Naive thymus-derived CD8-positive, alpha-beta T cell (primary cell): Measurements from ENCODE around the gene MIX23. TPM values are rescaled to one million over a fixed set of nuclear protein-coding genes. Genes with fewer than 3 reads are reported as not detected.

Experiments used
- ATAC-seq, 2 donors: fragments of 150-1000 bp; cut with Tn5 transposase in 1 of 2; sonication (Bioruptor Pico), chemical (Tn5 transposase) in 1 of 2; 1 replicate in 1 of 2; 2 replicates in 1 of 2; pipeline ENCODE4 v1.10.0; 2021; ENCODE audit warnings: mild to moderate bottlenecking in 2 of 2, moderate library complexity in 2 of 2
- POLR2A ChIA-PET: fragments of 350-600 bp; sonication (Branson Sonifier 250); formaldehyde crosslinking; loops from one replicate; lab custom pipeline; 2021; ENCODE audit warnings: antibody characterized with exemption; lab: Charles Lee
- DNase-seq, 10 donors: peaks; one replicate each; pipeline versions ENCODE4 v3.0.0 to v3.0.0-alpha.2; 2020 to 2022
- H3K27ac Mint-ChIP-seq, 10 donors: one replicate each; pipeline ENCODE4 v1.8.0; 2020 to 2022; ENCODE audit warnings: mild to moderate bottlenecking in 10 of 10, mixed read lengths in 10 of 10, moderate library complexity in 4 of 10, inconsistent platforms in 1 of 10
- H3K27me3 Mint-ChIP-seq, 5 donors: one replicate each; pipeline ENCODE4 v1.8.0; 2021 to 2022; ENCODE audit warnings: mixed read lengths in 5 of 5
- H3K36me3 Mint-ChIP-seq, 3 donors: one replicate each; pipeline ENCODE4 v1.8.0; 2020 to 2022; ENCODE audit warnings: mixed read lengths in 3 of 3, mild to moderate bottlenecking in 2 of 3, inconsistent platforms in 1 of 3
- H3K4me1 Mint-ChIP-seq, 4 donors: one replicate each; pipeline ENCODE4 v1.8.0; 2021 to 2022; ENCODE audit warnings: mixed read lengths in 4 of 4
- H3K4me3 Mint-ChIP-seq, 10 donors: one replicate each; pipeline ENCODE4 v1.8.0; 2020 to 2022; ENCODE audit warnings: mild to moderate bottlenecking in 10 of 10, mixed read lengths in 10 of 10, moderate library complexity in 6 of 10, inconsistent platforms in 1 of 10
- H3K9me3 Mint-ChIP-seq, 9 donors: one replicate each; pipeline ENCODE4 v1.8.0; 2020 to 2022; ENCODE audit warnings: mixed read lengths in 9 of 9, mild to moderate bottlenecking in 3 of 9, inconsistent platforms in 1 of 9, moderate library complexity in 1 of 9
- polyA plus RNA-seq, 3 donors: library from polyadenylated mRNA; unstranded; fragments of 300-500 nt; fragmentation: Illumina TruSeq; gene quantifications; one replicate each; pipeline ENCODE4 v1.2.3, GENCODE V29; 2021
- total RNA-seq, 8 experiments: library from RNA in 2 of 8; stranded (reverse) in 2 of 8; gene quantifications; one replicate each; pipeline ENCODE4 v1.2.3 and lab custom pipeline; 2021 to 2026

Gene MIX23
- total RNA-seq (10 to 100 TPM; 22.4 to 35.1 TPM), polyA plus RNA-seq (10 to 100 TPM; 17.1 to 28.2 (median 23.5) TPM), total RNA-seq (lab: John Stamatoyannopoulos, UW) (8.3 to 52.6 (median 15.4) reads per million in 6 experiments)

DNA sequence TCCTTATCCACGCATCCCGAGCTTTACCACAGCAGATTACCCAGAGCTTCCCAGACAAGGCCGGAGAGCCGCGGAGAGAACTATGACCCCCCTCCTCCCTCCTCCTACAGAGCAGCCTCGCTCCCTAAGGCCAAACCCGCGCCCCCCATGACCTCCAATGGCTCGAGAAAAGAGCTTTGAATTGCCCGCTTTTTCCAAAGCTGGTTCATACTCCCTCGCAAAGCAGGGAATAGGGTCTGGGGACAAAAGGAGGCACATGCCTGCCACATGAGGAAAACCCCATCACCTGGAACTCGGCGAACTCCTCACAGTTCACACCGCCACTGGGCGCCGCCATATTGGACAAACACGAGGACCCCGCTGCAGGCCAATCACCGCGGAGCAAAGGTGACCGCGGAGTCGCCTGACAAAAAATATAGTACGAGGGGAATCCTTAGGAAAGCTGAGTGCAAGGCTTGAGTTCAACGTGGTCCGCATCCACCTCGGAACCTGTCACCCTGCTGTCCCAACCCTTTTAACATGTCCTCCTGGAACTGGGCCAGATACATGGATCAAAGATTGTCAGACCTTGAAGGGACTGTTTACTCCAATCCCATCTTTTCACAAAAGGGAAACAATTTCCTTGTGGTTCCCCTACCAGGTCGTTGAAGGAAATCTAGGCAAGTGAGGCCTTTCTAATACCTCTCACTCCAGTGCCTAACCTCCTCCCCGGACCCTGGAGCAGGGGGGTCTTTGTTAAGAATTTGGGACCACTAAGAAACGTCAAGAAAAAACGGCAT, at the start of gene MIX23:
Gene MIX23, minus strand, starts transcription at position 344 of the 779 bp plus-strand sequence. Its CDS starts 7 bp downstream, at position 337.
- H3K4me3 Mint-ChIP-seq: peak within 1 kb of the TSS; percentile 90 to 97 (median 94)
- peak; percentile 71 to 90 (median 84) for DNase-seq
- POLR2A ChIA-PET: interaction anchor here (1.0 to 3.9 kb wide), 6 partner anchors 10 to 548 kb away, joined by 3 to 71 read pairs (median 16); partner anchors contain the start of genes EAF2, IQCB1, KPNA1 and PARP14
- H3K36me3 Mint-ChIP-seq: peaks cover 0 to 18% (median 0%) of the 10 kb centered on the region in 3 donors
- H3K4me1 Mint-ChIP-seq: peaks cover 20 to 51% (median 42%) of the 10 kb centered on the region in 4 donors
- no peaks in the 10 kb centered on the region for H3K27me3 Mint-ChIP-seq
- ATAC-seq: peak; percentile 50 to 53
- H3K27ac Mint-ChIP-seq: peak within 1 kb of the TSS; percentile 89 to 98 (median 96)
- no peaks in the 10 kb centered on the region for H3K9me3 Mint-ChIP-seq

DNA sequence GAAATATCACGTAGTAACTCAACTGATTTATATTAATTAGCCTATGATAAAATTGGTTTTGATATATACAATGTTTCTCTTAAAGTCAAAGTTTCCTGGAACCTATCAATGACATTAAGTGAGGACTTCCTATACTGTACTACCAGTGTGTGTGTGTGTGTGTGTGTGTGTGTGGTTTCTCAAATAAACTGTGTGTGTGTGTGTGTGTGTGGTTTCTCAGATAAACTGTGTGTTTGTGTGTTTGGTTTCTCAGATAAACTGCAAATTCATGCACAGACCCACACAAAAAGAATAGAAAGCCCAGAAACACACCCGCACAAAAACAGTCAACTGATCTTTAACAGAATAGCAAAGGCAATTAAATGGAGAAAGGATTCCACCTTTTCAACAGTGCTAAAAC, 47.3 kb upstream of the MIX23 start:
- POLR2A ChIA-PET: no interaction called here
- Mint-ChIP-seq H3K27ac (no peak overlapping the region), H3K4me3 (no peak overlapping the region), H3K27me3 (no peaks in the 10 kb centered on the region), H3K9me3 (peaks cover 0 to 18% (median 2%) of the 10 kb centered on the region in 9 donors), H3K36me3 (peaks cover 34 to 88% (median 64%) of the 10 kb centered on the region in 3 donors), H3K4me1 (peaks cover 0 to 9% (median 2%) of the 10 kb centered on the region in 4 donors)
- DNase-seq (no peak), ATAC-seq (no peak)

DNA sequence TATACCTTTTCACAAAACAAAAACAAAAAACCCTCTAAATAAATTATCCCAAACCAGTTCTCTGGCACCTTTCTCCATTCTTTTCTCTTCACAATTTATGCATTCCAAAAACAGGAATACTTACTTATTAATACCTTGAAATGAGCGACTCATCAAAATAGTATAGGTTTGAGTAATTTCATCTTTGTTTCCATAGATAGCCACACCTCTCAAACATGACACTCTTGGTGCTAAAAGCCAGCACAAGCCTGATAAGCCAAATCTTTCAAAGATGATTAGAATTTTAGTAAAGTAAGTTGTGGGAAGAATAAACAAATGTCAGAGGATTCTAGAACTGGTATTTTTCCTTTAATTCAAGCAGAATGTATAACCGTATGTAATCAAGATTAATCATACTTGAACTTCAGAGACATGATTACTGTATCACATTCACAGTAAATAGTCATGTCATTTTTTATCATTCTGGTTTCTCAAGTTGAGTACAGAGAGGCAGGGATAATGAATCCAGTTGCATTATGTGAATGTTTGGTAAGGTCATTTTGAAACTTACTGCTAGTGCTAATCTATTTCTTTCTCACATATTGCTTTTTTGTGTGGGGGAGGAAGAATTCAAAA, 44.9 kb upstream of the MIX23 start:
- Mint-ChIP-seq H3K27me3 (no peaks in the 10 kb centered on the region), H3K4me3 (no peak overlapping the region), H3K9me3 (peaks cover 0 to 18% (median 2%) of the 10 kb centered on the region in 9 donors), H3K36me3 (peaks cover 26 to 87% (median 59%) of the 10 kb centered on the region in 3 donors), H3K4me1 (peaks cover 0 to 9% (median 2%) of the 10 kb centered on the region in 4 donors), H3K27ac (peak overlapping the region in 7 of 10 donors; percentile 6 to 62 (median 35))
- POLR2A ChIA-PET: interaction anchor here (1.2 kb wide), 1 partner anchor 11 kb away, joined by 3 read pairs; no protein-coding TSS in a partner anchor
- no peak for DNase-seq
- no peak for ATAC-seq

DNA sequence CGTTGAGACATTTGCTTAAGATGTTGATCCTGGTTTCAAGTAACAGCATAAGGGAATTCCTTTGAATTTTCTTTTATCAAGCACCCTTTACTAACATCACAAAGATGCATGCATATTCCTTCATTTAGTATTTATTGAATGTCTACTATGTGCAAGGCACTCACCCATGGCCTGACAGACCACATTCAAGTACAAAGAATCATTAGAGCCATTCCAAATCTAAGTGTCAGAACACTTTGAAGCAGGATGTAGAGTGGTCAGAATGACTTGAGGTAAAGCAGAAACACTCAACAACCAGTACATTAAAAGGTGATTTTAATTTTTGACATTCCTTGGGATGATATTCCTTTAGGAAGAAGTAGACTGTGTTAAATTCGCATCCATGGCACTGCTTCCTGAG, 38.8 kb upstream of the MIX23 start:
- Mint-ChIP-seq H3K27me3 (no peaks in the 10 kb centered on the region), H3K36me3 (peaks cover 0 to 58% (median 15%) of the 10 kb centered on the region in 3 donors), H3K9me3 (no peaks in the 10 kb centered on the region), H3K4me3 (no peak overlapping the region), H3K4me1 (peaks cover 4 to 22% (median 13%) of the 10 kb centered on the region in 4 donors), H3K27ac (peak overlapping the region in 1 of 10 donors; percentile 23)
- POLR2A ChIA-PET: interaction anchor here (0.5 kb wide), 1 partner anchor 875 kb away, joined by 3 read pairs; no protein-coding TSS in a partner anchor
- no peak for DNase-seq
- ATAC-seq: no peak

GRCh38 chr3:122421101-122421500, 38.1 kb upstream of the MIX23 start:
- Mint-ChIP-seq H3K9me3 (no peaks in the 10 kb centered on the region), H3K27ac (no peak overlapping the region), H3K4me3 (no peak overlapping the region), H3K27me3 (peaks cover 0 to under 1% (median 0%) of the 10 kb centered on the region in 5 donors), H3K36me3 (peaks cover 0 to 50% (median 8%) of the 10 kb centered on the region in 3 donors), H3K4me1 (peaks cover 9 to 29% (median 20%) of the 10 kb centered on the region in 4 donors)
- DNase-seq: no peak
- POLR2A ChIA-PET: interaction anchor here (0.5 kb wide), 1 partner anchor 874 kb away, joined by 3 read pairs; no protein-coding TSS in a partner anchor
- ATAC-seq: no peak

DNA sequence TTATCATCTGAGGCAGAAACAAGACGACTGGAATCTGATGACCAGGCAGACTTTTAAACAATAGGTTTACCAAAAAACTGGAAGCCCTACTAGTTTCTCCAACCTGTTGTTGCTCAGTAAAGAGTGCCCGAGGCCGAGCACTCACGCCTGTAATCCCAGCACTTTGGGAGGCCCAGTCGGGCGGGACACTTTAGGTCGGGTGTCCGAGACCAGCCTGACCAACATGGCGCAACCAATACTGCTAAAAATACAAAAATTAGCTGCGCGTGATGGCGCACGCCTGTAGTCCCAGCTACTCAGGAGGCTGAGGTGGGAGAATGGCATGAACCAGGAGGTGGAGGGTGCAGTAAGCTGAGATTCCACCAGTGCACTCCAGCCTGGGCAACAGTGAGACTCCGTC, 33.9 kb upstream of the MIX23 start:
- POLR2A ChIA-PET: interaction anchor here (0.8 to 4.0 kb wide), 10 partner anchors 10 to 870 kb away, joined by 3 to 71 read pairs (median 6); partner anchors contain the start of genes DTX3L, FAM162A, HCLS1 and HSPBAP1
- DNase-seq (no peak), ATAC-seq (no peak)
- H3K27me3 Mint-ChIP-seq: peaks cover 0 to 4% (median 0%) of the 10 kb centered on the region in 5 donors
- no peaks in the 10 kb centered on the region for H3K9me3 Mint-ChIP-seq
- peak overlapping the region; percentile 95 to 100 (median 98) for H3K4me3 Mint-ChIP-seq
- H3K4me1 Mint-ChIP-seq: peaks cover 30 to 62% (median 60%) of the 10 kb centered on the region in 4 donors
- H3K36me3 Mint-ChIP-seq: peaks cover 4 to 32% (median 5%) of the 10 kb centered on the region in 3 donors
- peak overlapping the region; percentile 96 to 100 (median 100) for H3K27ac Mint-ChIP-seq

GRCh38 chr3:122415762-122416654, 33.0 kb upstream of the MIX23 start, which contains the start of gene WDR5B:
WDR5B (minus strand) TSS chr3:122416062; CDS start chr3:122415528, 534 bp downstream.
- peak within 1 kb of the TSS; percentile 96 to 100 (median 100) for H3K27ac Mint-ChIP-seq
- peaks cover 4 to 30% (median 5%) of the 10 kb centered on the region in 3 donors for H3K36me3 Mint-ChIP-seq
- POLR2A ChIA-PET: interaction anchor here (0.6 to 4.0 kb wide), 13 partner anchors 8 to 869 kb away, joined by 3 to 71 read pairs (median 4); partner anchors contain the start of genes DTX3L, FAM162A, HCLS1 and HSPBAP1

GRCh38 chr3:122415104-122415744, 32.2 kb upstream of the MIX23 start:
- ATAC-seq: peak; percentile 27 to 43
- peak; percentile 12 to 74 (median 44) for DNase-seq
- no peaks in the 10 kb centered on the region for H3K9me3 Mint-ChIP-seq
- peaks cover 0 to 4% (median 0%) of the 10 kb centered on the region in 5 donors for H3K27me3 Mint-ChIP-seq
- POLR2A ChIA-PET: interaction anchor here (1.6 to 4.0 kb wide), 7 partner anchors 9 to 869 kb away, joined by 4 to 71 read pairs (median 7); partner anchors contain the start of genes FAM162A, HCLS1, KPNA1 and MIX23
- peaks cover 4 to 33% (median 4%) of the 10 kb centered on the region in 3 donors for H3K36me3 Mint-ChIP-seq
- H3K27ac Mint-ChIP-seq: peak overlapping the region; percentile 96 to 100 (median 100)
- H3K4me3 Mint-ChIP-seq: peak overlapping the region; percentile 95 to 100 (median 98)
- peaks cover 29 to 68% (median 66%) of the 10 kb centered on the region in 4 donors for H3K4me1 Mint-ChIP-seq

More at GRCh38 chr3:122415762-122416654, 33.0 kb upstream of the MIX23 start, which contains the start of gene WDR5B:
- Mint-ChIP-seq H3K4me3 (peak within 1 kb of the TSS; percentile 95 to 100 (median 98)), H3K4me1 (peaks cover 30 to 65% (median 62%) of the 10 kb centered on the region in 4 donors), H3K27me3 (peaks cover 0 to 4% (median 0%) of the 10 kb centered on the region in 5 donors), H3K9me3 (no peaks in the 10 kb centered on the region)
- peak; percentile 88 to 89 for ATAC-seq
- DNase-seq: peak; percentile 89 to 99 (median 98)

GRCh38 chr3:122414391-122414790, 31.4 kb upstream of the MIX23 start:
- ATAC-seq (no peak), DNase-seq (no peak)
- H3K4me1 Mint-ChIP-seq: peaks cover 28 to 72% (median 66%) of the 10 kb centered on the region in 4 donors
- peak overlapping the region; percentile 96 to 100 (median 100) for H3K27ac Mint-ChIP-seq
- H3K36me3 Mint-ChIP-seq: peaks cover 4 to 37% (median 8%) of the 10 kb centered on the region in 3 donors
- H3K27me3 Mint-ChIP-seq: peaks cover 0 to 4% (median 0%) of the 10 kb centered on the region in 5 donors
- H3K9me3 Mint-ChIP-seq: no peaks in the 10 kb centered on the region
- H3K4me3 Mint-ChIP-seq: peak overlapping the region; percentile 95 to 100 (median 98)
- POLR2A ChIA-PET: interaction anchor here (2.7 to 4.0 kb wide), 2 partner anchors 31 to 101 kb away, joined by 17 to 71 read pairs; partner anchors contain the start of genes FAM162A, KPNA1 and MIX23

GRCh38 chr3:122410639-122411038, 27.6 kb upstream of the MIX23 start:
- no peak overlapping the region for H3K4me3 Mint-ChIP-seq
- ATAC-seq (no peak), DNase-seq (no peak)
- no peaks in the 10 kb centered on the region for H3K9me3 Mint-ChIP-seq
- peaks cover 4 to 71% (median 21%) of the 10 kb centered on the region in 3 donors for H3K36me3 Mint-ChIP-seq
- POLR2A ChIA-PET: no interaction called here
- H3K4me1 Mint-ChIP-seq: peaks cover 21 to 54% (median 48%) of the 10 kb centered on the region in 4 donors
- H3K27me3 Mint-ChIP-seq: no peaks in the 10 kb centered on the region
- peak overlapping the region in 4 of 10 donors; percentile 9 to 57 (median 28) for H3K27ac Mint-ChIP-seq
